Stimulated activated CD4-positive, alpha-beta T cell treated with anti-CD3 and anti-CD28 coated beads, Interleukin-2, amount 100 ng/mL, for 48 hours (primary cell): ENCODE data around the gene EEFSEC.

Source experiments
- DNase-seq, 2 donors: peaks; one replicate each; pipeline ENCODE4 v3.0.0-alpha.2; 2020

EEFSEC gene

GRCh38 chr3:128296469-128297251 lies 143.4 kb downstream of the EEFSEC start:
- no peak for DNase-seq

- DNase-seq, result no peak
Measured at GRCh38 chr3:128297401-128298138, 144.3 kb downstream of the EEFSEC start.

GRCh38 chr3:128301186-128302023 lies 148.1 kb downstream of the EEFSEC start:
- no peak for DNase-seq

- DNase-seq, result no peak
Measured at GRCh38 chr3:128306481-128306880, 153.2 kb downstream of the EEFSEC start.

GRCh38 chr3:128307029-128307633 lies 153.8 kb downstream of the EEFSEC start:
- no peak for DNase-seq

- no peak for DNase-seq
Measured at GRCh38 chr3:128307781-128308469, 154.6 kb downstream of the EEFSEC start.

GRCh38 chr3:128309026-128309425 lies 155.7 kb downstream of the EEFSEC start:
- DNase-seq, result no peak

DNA sequence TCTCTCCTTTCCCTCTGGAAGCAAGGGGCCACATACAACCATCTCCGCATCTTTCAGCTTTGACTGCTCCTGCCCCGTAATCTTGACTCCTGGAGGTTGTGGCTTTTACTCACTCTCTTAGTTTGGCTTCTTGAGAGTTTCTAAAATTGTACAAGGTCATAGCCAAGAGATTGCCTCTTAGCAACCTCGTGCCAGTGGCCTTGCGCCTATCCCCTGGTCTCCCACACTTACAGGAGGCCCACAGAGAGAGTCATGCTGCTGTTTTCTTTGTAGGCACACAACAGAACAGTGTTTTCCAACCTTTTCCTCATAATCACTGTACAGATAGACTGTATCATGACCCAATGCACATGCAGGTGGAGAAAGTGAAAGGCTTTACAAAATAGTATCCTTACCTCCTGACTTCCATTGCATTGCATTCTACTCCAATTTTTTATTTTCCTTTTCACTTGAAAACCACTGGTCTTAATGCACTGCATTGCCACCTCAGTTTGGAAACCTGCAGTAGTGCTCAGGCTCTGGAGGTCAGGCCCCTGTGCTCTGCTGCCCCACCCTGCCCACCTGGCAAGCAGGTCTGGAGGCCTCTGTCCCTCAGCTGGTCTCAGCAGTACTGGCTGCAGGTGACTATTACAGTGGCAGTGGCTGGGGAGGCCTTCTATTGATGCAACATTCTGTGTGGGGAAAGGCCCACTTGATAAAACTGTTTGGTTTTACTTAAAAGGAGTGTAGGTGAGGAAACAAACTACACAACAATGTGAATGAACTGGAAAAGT lies 157.2 kb downstream of the EEFSEC start:
- DNase-seq, result no peak

DNA sequence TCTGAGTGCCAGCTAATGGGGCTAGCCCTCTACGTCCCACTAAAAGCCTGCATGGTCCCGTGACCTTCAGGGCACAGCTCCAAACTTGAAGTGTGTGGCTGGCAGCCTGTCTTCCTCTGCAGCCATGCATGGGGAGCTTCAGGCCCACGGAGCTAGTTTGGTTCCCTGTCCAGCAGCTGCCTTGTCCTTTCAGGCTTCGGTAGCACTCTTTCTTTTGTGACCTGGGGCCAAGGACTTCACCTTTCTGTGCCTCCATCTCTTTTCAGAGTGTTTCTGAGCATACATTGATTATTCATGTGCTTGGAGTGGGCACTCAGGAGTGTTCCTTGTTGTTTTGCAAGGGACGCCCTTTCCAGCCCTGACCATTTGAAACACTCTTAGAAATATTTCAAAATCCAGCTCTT lies 158.2 kb downstream of the EEFSEC start:
- no peak for DNase-seq

- no peak for DNase-seq
Measured at GRCh38 chr3:128312271-128312670, 159.0 kb downstream of the EEFSEC start.

DNA sequence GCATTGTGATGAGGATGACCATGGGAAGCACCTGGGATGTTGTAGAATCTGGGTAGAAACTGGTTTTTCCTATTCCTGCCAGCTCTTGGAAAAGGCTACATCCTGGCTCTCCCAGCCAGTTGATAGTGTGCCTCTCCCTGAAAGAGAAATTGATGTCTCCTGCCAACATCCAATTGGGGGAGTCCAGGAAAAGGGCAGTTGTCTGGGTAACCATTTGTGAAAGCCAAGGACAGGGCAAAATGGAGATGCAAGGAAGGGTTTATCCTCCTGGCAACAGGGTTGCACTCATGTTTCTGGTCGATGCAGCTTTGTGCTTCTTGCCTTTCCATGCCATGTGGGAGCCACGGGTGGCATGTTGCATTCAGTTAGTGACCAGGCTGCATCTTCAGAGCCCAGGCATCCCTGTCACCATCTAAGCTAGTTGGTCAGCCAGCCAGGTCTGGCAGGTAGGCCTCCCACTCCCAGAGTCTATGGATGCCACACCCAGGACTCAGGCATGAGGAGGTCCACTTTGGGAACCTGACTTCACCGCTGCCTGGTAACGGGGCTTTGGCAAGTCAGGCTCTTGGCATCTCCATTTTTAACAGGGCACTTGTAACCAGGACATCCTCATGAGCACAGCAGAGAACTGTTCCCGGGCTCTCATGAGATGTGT lies 159.9 kb downstream of the EEFSEC start:
- no peak for DNase-seq

DNA sequence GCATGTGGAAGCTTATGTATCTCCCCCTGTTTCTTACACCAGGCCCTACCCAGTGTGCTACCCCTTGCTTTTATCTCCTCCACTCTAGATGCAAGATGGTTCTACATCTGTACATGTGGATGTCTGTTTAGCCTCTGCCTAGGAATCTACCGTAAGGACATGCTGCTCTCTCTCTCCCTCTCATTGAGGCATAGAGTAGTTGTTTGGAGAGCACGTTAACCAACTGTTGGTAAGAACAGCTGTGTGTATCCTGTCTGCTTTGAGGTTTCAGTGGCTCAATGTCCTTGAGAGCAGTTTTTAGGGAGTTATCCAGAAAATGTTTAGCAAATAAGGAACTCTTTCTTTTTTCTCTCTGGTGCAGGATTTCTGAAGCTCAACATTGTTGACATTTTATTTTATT lies 160.7 kb downstream of the EEFSEC start:
- no peak for DNase-seq

- no peak for DNase-seq
Measured at GRCh38 chr3:128315313-128315712, 162.0 kb downstream of the EEFSEC start.

DNA sequence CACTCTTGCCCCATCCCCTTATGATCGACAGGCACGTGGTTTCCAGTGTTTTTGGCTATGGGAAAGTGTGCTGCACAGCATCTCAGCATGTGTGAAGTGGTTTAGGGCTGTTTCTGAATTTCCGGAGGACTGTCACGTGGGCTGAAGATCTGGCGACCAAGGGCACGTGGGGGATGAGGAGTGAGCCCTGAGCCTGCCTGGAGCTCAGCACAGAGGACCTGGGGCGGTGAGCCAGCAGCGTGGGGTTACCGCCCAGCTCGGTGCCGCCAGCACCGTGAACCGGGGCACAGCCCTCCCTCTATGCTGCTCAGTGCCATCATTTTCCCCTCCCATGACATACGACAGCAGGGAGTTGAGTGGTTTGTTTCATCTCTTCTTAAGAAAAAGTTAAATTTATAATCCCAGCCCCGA lies 163.2 kb downstream of the EEFSEC start:
- peak; percentile 13 to 48 for DNase-seq

DNA sequence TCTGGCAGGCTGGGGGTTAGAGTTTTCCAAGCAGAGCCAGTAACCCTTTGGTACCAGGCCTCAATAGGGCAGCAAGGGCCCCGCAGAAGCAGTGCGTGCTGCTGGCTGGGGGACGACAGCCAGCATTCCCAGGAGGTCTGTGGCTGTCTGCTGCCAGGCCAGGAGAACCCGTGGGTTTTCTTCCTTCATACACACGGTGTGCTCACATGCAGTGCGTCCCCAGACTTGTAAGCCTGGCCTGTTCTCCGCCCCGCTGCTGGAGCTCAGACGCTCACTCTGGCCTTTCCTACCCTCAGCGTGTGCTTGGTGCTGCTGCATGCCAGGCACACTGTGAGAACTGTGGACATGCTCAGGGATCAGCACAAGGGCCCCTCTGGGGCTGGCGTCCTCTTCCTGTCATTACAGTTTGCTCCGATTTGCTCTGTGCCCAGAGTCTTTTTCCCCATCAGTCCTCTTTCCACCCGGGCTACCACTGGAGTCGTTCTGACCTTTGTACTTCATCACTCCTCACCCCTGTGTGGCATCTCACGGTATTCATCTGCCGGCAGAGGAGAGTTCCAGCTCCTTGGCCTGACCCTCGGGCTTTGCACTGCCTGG lies 163.9 kb downstream of the EEFSEC start:
- no peak for DNase-seq

DNA sequence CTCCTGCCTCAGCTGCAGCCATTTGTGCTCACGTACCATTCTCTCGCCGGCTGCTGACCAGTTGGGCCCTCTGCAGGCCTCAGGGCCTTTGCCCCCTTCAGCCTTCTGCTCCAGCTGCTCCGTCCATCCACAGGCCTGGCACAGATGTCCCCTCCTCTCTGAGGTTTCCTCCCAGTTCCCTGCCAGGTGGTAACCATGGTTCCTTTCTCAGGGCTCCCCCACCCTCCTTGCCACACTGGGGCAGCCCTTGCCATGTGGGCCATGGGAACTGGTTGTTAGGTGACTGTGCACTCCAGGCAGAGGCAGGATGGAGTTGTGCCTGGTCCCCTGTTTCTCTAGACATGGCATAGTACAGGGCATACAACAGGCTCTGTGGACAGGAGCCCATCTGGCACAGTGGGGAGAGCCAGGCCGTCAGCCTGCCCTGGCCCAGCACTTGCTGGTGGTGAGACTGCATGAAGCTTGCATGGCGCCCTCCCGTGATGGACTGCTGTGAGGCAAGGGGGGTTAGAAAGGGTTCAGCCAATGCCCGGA lies 164.5 kb downstream of the EEFSEC start:
- no peak for DNase-seq

DNA sequence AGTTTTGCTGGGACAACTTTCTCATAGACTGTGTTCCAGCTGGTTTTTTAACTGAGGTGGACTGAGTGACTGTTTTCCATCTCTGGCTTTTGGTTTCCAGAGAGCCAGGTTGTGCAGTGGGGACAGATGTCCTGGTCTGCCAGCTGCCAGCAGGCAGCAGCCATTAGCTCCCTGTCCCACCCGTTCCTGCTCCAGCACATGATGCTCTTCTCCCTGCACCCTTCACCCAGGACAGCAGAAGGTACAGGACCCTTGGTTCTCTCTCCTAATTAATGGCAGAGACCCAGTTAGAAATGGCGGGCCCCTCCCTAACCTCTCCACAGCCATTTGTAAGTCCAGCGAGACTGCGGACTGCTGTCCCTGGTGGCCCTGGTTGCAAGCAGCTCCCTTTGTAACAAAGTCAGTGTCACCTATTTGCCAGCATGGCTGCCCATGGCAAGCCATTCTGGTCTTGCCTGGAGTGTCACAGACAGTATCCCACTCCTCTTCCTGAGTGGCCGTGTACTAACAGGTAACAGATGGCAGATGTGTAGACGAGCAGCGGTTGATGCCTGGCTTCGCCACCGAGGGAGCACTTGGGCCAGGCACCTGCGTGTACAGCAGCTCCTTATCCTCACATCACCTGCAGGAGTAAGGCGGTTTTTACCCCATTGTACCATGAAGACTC lies 165.1 kb downstream of the EEFSEC start:
- DNase-seq, result no peak

- DNase-seq, result no peak
Measured at GRCh38 chr3:128319107-128319506, 165.8 kb downstream of the EEFSEC start.

GRCh38 chr3:128319741-128320141 lies 166.5 kb downstream of the EEFSEC start:
- no peak for DNase-seq
